Kidney (tissue), 14 donors: ENCODE measurements around the gene TAOK3. TPM values are rescaled to one million over a fixed set of nuclear protein-coding genes. Genes with fewer than 3 reads are reported as not detected.

Experiments
- DNase-seq, 5 donors: peaks; one replicate each; pipeline ENCODE4 v3.0.0-alpha.2; 2013 to 2020
- FAIRE-seq: peaks from 2 replicates; lab custom pipeline; 2012; peaks lifted over from hg19 to GRCh38; lab: Jason Lieb, UNC
- H3K27ac ChIP-seq, 2 donors: one replicate each; pipeline ENCODE4 v1.7.0; 2013; ENCODE audit warnings: low read depth in 2 of 2, low read length in 2 of 2, inconsistent platforms in 1 of 2
- H3K27me3 ChIP-seq: one replicate; pipeline ENCODE4 v1.7.1; 2013; ENCODE audit warnings: low read length, inconsistent platforms; ENCODE audit not compliant: control insufficient read depth, insufficient read depth
- H3K36me3 ChIP-seq, 3 donors: one replicate each; pipeline versions ENCODE4 v1.7.0 to v1.7.1; 2013; ENCODE audit warnings: low read length in 3 of 3, control low read depth in 1 of 3, inconsistent platforms in 1 of 3; ENCODE audit not compliant: insufficient read depth in 3 of 3, control insufficient read depth in 2 of 3
- H3K4me1 ChIP-seq, 3 donors: one replicate each; pipeline versions ENCODE4 v1.7.0 to v1.7.1; 2013; ENCODE audit warnings: low read length in 3 of 3, inconsistent platforms in 1 of 3, low read depth in 1 of 3; ENCODE audit not compliant: control insufficient read depth in 2 of 3, insufficient read depth in 2 of 3
- H3K4me3 ChIP-seq, 3 donors: one replicate each; pipeline versions ENCODE4 v1.7.0 to v1.8.1; 2013; ENCODE audit warnings: low read length in 3 of 3, control low read depth in 1 of 3, inconsistent platforms in 1 of 3
- H3K9ac ChIP-seq, 3 donors: one replicate each; pipeline versions ENCODE4 v1.7.0 to v1.7.1; 2013; ENCODE audit warnings: low read length in 3 of 3, control low read depth in 1 of 3, inconsistent platforms in 1 of 3
- H3K9me3 ChIP-seq, 3 donors: one replicate each; pipeline versions ENCODE4 v1.7.0 to v1.7.1; 2013; ENCODE audit warnings: low read length in 3 of 3, control low read depth in 1 of 3, inconsistent platforms in 1 of 3; ENCODE audit not compliant: control insufficient read depth in 2 of 3, insufficient read depth in 1 of 3
- CTCF ChIP-seq: IDR thresholded peaks from 3 replicates; pipeline ENCODE4 v1.5.1; 2012; ENCODE audit warnings: mild to moderate bottlenecking, moderate library complexity, borderline replicate concordance; ENCODE audit not compliant: insufficient read depth; ENCODE audit errors: extremely low read depth
- intact Hi-C: fragments of 100-400 bp; cut with DNase I; formaldehyde crosslinking; loops from one replicate; pipeline ENCODE4 v1.11.1; 2022
- polyA plus RNA-seq: library from polyadenylated mRNA; stranded (reverse); fragments of 350-450 nt; fragmentation: Illumina TruSeq; extraction: RNeasy Lipid Tissue Mini Kit (QIAGEN cat#74804); gene quantifications from one replicate; pipeline ENCODE4 v1.2.3, GENCODE V29; 2014; ENCODE audit warnings: low read depth, low replicate concordance; ENCODE audit not compliant: insufficient read depth
- total RNA-seq: library from RNA; stranded (reverse); fragmentation: NEBNext Ultra II Directional; extraction: Animal tissue kit (Norgen Biotek cat#: 25700); gene quantifications from one replicate; pipeline ENCODE4 v1.2.1, GENCODE V29; 2021
- donor health status: control.
- donor health status: control.
- donor health status: control.
- donor health status: control.
- donor health status: control.
- donor health status: DM: yes; HTN: yes; CAD: no.
- donor health status: Normal renal cell carcinoma (clear cell type).

Gene TAOK3
- total and polyA plus RNA-seq, 2 donors from 2014 or later: 14.0 to 36.1 TPM

GRCh38 chr12:118377884-118378470 lies 5.3 kb upstream of the TAOK3 start:
- no peak for FAIRE-seq
- peak; percentile 87 for TF ChIP-seq CTCF
- Histone ChIP-seq H3K9ac (peak overlapping the region in 2 of 3 donors; percentile 78 to 93), H3K4me1 (peaks cover 0 to 13% (median 8%) of the 10 kb centered on the region in 3 donors), H3K27me3 (no peaks in the 10 kb centered on the region), H3K27ac (no peak overlapping the region), H3K4me3 (peak overlapping the region; percentile 86 to 94 (median 93)), H3K9me3 (no peaks in the 10 kb centered on the region), H3K36me3 (peaks cover 0 to 15% (median 6%) of the 10 kb centered on the region in 3 donors)
- peak in 4 of 5 donors; percentile 65 to 76 (median 70) for DNase-seq
- intact Hi-C loops: no loop called here

- peak overlapping the region in 1 of 2 donors; percentile 5 for H3K27ac ChIP-seq
- no peaks in the 10 kb centered on the region for H3K27me3 ChIP-seq
- H3K9ac ChIP-seq: peak overlapping the region; percentile 65 to 93 (median 78)
- H3K4me1 ChIP-seq: peaks cover 0 to 13% (median 8%) of the 10 kb centered on the region in 3 donors
- DNase-seq (peak in 2 of 5 donors; percentile 11 to 18), FAIRE-seq (no peak)
- intact Hi-C loops: no loop called here
- H3K9me3 ChIP-seq: no peaks in the 10 kb centered on the region
- TF ChIP-seq CTCF: no peak
- H3K36me3 ChIP-seq: peaks cover 0 to 13% (median 4%) of the 10 kb centered on the region in 3 donors
- H3K4me3 ChIP-seq: peak overlapping the region; percentile 86 to 94 (median 93)
Measured at GRCh38 chr12:118377021-118377883, 4.5 kb upstream of the TAOK3 start.

GRCh38 chr12:118376089-118377020 lies 3.6 kb upstream of the TAOK3 start, which contains the start of gene SUDS3:
SUDS3 (plus strand) TSS chr12:118376555; CDS start chr12:118376692, 137 bp downstream.
- intact Hi-C loops: no loop called here
- FAIRE-seq (no peak), DNase-seq (peak; percentile 92 to 96 (median 94))
- Histone ChIP-seq H3K36me3 (peaks cover 0 to 13% (median 4%) of the 10 kb centered on the region in 3 donors), H3K9ac (peak within 1 kb of the TSS; percentile 65 to 93 (median 78)), H3K27ac (peak within 1 kb of the TSS; percentile 99 to 100), H3K9me3 (no peaks in the 10 kb centered on the region), H3K4me1 (peaks cover 0 to 13% (median 8%) of the 10 kb centered on the region in 3 donors), H3K4me3 (peak within 1 kb of the TSS; percentile 86 to 94 (median 93)), H3K27me3 (no peaks in the 10 kb centered on the region)
- TF ChIP-seq CTCF: peak; percentile 93
